HG03025 (cell line): Measurements from ENCODE around the gene MAP3K13.
A peak's percentile ranks its signal among the peaks of the same experiment; 100 is the strongest.
"Not testable (repeated sequence)": the region's sequence is repeated elsewhere in the genome, so short reads cannot be mapped to it uniquely, and the experiment has no call there.

Experiments used
- ATAC-seq: cut with Tn5 transposase; IDR thresholded peaks from one replicate; pipeline ENCODE4 v1.9.1; 2021; ENCODE audit warnings: mild to moderate bottlenecking, moderate library complexity; ENCODE audit not compliant: unreplicated experiment, low FRiP score

The MAP3K13 gene

GRCh38 chr3:185393055-185393454 lies 30.1 kb downstream of the MAP3K13 start:
- no peak for ATAC-seq

DNA sequence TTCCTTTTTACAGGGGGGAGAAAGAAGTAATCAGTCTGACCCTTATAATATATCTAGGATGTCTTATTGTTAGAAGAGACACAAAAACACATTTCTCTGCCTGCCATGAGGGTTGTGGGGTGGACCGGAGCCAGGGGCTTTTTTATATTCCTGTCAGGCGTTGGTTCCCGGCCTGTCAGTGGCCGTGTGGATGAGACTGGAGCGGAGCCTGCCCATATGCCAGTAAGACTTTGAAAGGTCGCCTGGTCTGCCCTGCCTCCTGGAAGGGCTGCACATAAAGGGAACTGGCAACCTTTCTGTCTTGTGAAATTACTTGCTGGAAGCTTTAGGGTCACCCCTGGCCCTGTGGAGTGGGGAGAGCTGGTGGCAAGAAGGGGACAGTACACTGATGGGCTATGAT lies 34.7 kb downstream of the MAP3K13 start:
- no peak for ATAC-seq

GRCh38 chr3:185399737-185400667 lies 37.1 kb downstream of the MAP3K13 start:
- ATAC-seq = no peak

GRCh38 chr3:185400866-185401265 lies 37.9 kb downstream of the MAP3K13 start:
- no peak for ATAC-seq

DNA sequence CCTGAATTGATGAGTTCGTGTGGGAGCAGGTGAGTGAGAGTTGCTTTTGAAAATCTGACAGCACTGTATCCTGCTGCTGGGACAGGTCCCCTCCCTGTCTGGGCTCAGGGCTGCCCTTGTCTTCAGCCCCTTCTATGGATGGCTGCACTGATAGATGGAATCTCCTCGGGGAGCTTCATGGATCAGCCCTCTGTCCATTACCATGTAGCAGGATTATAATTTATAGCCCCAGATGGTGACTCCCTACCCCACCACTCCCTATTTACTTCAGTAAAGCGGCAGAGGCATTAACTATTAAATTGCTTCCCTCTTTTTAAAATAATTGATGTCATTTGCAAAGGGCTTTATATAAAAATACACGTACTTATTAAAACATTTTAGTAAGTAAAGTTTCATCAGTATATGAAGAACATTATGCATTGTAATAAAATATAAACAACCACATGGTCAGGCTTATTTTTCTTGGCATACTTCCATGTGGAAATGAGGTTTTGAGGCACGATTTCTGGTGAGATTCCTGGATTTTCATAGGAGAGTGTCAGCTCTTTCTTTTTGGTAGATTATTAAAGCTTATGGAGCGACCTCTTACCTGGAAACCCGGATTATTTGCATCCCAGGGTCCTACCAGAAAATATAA lies 38.5 kb downstream of the MAP3K13 start:
- no peak for ATAC-seq

DNA sequence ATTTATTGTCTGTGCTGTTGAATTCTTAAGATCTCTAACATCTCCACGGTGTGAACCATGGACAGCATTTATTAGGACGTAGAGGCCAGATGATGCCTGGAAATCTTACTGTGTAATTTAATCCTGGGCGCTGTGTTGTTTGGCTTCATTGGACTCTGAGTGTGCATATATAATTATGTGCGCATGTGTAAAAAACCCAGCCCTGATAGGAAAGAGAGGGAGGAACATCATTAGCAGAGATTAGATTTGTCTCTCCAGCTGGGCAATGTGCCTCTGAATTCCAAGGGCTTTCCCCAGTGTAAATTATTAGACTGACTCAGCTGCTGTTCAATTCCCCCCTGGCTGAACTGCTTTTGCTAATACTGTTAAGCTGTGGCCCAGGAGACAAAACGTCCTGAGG lies 39.6 kb downstream of the MAP3K13 start:
- no peak for ATAC-seq

- ATAC-seq = no peak
Observed at GRCh38 chr3:185403002-185403401, 40.1 kb downstream of the MAP3K13 start.

GRCh38 chr3:185405243-185405642 lies 42.3 kb downstream of the MAP3K13 start:
- no peak for ATAC-seq

GRCh38 chr3:185405664-185406063 lies 42.7 kb downstream of the MAP3K13 start:
- ATAC-seq = no peak

- ATAC-seq = no peak
Observed at GRCh38 chr3:185406121-185406620, 43.2 kb downstream of the MAP3K13 start.

GRCh38 chr3:185409957-185410356 lies 47.0 kb downstream of the MAP3K13 start:
- no peak for ATAC-seq

DNA sequence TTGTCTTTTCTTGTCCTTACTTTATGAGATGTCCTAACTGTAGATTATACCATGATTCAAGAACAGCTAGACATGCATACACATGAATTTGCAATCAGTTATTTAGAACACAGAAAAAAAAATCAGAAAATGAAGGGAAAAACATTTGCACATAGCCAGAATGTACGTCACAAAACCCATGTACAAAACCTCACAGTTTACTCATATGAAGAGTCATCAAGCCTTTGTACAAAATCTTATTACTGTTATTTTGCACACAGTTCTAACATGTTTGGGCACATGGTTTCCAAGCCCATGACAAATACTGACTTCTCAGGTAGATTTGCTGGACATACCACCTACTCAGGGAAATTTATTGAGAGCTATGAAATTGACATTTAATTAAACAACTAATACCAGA lies 48.2 kb downstream of the MAP3K13 start:
- ATAC-seq = no peak

DNA sequence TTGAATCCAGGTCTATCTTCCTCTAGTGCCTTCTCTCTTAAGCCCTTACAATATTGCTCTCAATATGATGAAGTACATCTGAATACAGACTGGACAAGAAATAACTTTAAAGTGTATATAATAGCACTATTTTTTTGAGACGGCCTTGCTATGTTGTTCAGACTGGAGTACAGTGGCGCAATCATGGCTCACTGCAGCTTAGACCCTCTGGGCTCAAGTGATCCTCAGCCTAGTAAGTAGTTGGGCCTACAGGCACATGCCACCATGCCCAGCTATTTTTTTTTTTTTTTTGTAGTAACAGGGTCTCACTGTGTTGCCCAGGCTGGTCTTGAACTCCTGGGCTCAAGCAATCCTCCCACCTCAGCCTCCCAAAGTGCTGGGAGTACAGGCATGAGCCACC lies 53.6 kb downstream of the MAP3K13 start:
- no peak for ATAC-seq

DNA sequence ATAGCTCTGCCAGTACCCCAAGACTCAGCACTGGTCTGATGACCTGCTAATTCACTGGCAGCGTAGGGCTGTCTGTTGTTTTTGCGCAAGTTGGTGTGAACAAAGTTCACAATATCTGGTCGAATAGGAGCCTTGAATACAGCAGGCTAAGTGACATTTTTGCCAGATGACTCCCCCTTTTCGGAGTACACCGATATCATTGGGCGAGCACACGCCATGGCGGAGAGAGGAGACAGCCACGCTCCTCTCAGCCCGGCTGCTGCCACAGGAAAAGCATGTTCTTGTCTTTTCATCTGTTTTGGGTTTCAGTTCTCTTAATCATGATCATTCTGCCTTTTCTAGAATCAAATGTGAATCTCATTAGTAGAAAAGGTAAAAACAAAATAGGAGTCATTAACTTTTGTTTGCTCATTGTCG lies 55.6 kb downstream of the MAP3K13 start:
- ATAC-seq = not testable (repeated sequence)

- ATAC-seq = no peak
Observed at GRCh38 chr3:185420762-185421161, 57.8 kb downstream of the MAP3K13 start.

DNA sequence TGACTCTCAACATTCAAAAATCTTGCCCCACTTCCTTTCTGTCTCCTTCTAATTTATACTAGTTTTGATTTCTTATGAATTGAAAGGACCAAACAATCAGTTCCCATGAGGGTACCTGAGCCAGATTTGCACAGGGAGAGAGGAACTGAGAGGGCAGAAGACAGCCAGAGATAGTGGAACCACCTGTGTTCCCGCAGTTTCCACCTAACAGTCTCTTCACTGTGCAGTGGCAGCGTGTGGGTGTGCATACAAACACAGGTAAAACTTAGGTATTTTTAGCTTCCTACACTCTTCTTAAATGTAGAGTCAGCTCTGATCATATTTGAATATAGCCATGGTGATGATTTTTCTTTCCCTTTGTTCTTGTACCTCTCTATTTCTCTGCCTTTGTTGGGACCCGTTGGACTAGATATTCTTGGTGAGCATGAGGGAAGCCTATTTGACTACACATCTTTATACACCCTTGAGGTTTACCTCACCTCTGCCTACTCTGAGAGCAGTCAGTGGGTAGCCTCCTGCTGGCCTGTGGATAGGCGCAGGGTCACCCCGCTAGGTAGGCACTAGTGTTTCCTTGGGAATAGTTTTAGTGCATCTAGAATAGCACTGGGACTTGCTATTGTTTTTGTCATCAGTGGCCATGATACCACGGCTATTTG lies 58.8 kb downstream of the MAP3K13 start:
- peak; percentile 87 for ATAC-seq

- ATAC-seq = no peak
Observed at GRCh38 chr3:185422677-185423076, 59.7 kb downstream of the MAP3K13 start.

DNA sequence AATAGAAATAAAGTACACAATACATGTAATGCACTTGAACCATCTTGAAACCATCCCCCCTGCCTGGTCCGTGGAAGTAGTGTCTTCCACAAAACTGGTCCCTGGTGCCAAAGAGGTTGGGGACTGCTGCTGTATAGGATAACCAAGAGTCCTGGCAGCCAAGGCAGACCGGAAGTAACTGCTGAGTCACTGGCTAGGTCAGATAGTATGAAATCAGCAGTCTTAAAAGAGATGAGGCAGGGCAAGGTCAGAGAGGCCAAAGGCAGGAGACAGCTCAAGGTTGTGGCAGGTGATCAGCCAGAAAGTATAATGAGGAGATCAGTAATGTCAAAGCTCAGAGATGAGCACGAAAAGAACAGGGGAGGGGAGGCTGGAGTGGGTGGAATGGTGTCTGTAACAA lies 60.2 kb downstream of the MAP3K13 start:
- ATAC-seq = no peak

DNA sequence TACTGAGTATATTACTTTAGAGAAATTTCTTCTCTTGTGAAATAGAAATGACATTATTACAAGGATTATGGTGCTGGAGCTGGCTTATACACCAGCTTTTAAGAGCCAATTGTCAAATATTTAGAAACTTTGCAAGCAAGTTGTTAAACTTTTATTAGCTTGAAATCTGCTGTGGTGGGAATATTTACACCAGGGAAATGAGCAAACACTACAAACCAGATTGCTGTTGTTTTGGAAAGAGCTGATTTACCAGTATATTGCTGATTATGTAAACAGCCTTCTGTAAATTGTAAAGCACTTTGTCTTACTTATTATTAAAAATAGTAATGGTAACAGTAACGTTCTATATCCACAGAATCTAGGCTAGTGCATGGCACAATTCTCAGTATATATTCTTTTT lies 61.5 kb downstream of the MAP3K13 start:
- ATAC-seq = no peak

GRCh38 chr3:185430375-185430774 lies 67.4 kb downstream of the MAP3K13 start:
- no peak for ATAC-seq
